Endothelial cell of umbilical vein (primary cell): ENCODE data around the gene KRT82. TPM values are rescaled to one million over a fixed set of nuclear protein-coding genes. Genes with fewer than 3 reads are reported as not detected.
"Not testable (repeated sequence)": the region's sequence is repeated elsewhere in the genome, so short reads cannot be mapped to it uniquely, and the experiment has no call there.

Experiments
- BruUV-seq: library from RNA; stranded (reverse); fragments of 400-500 nt; replicated peaks from 2 replicates; lab custom pipeline; 2021; lab: Mats Ljungman, UMichigan
- CTCF ChIA-PET: fragments of 300-600, 350-600 bp; sonication (Branson Sonifier 250); formaldehyde crosslinking; loops from one replicate; lab custom pipeline; 2021; ENCODE audit warnings: antibody characterized with exemption, inconsistent platforms; lab: Charles Lee
- POLR2A ChIA-PET: fragments of 300-600, 350-600 bp; sonication (Branson Sonifier 250); formaldehyde crosslinking; loops from one replicate; lab custom pipeline; 2021; ENCODE audit warnings: antibody characterized with exemption, inconsistent platforms; lab: Charles Lee
- DNase-seq: peaks from one replicate; pipeline ENCODE4 v3.0.0-alpha.2; 2011; ENCODE audit warnings: low read depth, low spot score
- FAIRE-seq: peaks from 2 replicates; lab custom pipeline; 2011; peaks lifted over from hg19 to GRCh38; lab: Jason Lieb, UNC
- H2AFZ ChIP-seq: 2 replicates; pipeline ENCODE4 v1.6.0; 2012; ENCODE audit warnings: low read depth, low read length, control low read depth, inconsistent platforms
- H3K27ac ChIP-seq: 2 replicates; pipeline ENCODE4 v1.5.1; 2011; ENCODE audit warnings: low read depth, mild to moderate bottlenecking, control low read depth, low read length, moderate library complexity; ENCODE audit not compliant: insufficient read depth
- H3K27me3 ChIP-seq, 2 experiments: 2 replicates each; pipeline versions ENCODE4 v1.6.0 to v1.6.1; 2011; ENCODE audit warnings: low read length in 2 of 2, mixed read lengths in 1 of 2; ENCODE audit not compliant: control insufficient read depth in 2 of 2, insufficient read depth in 2 of 2
- H3K36me3 ChIP-seq, 2 experiments: 2 replicates in 1 of 2; 3 replicates in 1 of 2; pipeline ENCODE4 v1.5.1; 2011; ENCODE audit warnings: low read length in 2 of 2, mild to moderate bottlenecking in 1 of 2, moderate library complexity in 1 of 2; ENCODE audit not compliant: control insufficient read depth in 2 of 2, insufficient read depth in 2 of 2; ENCODE audit errors: extremely low read depth in 1 of 2
- H3K4me1 ChIP-seq: 3 replicates; pipeline ENCODE4 v1.5.1; 2011; ENCODE audit warnings: mild to moderate bottlenecking, low read length; ENCODE audit not compliant: control insufficient read depth, insufficient read depth; ENCODE audit errors: extremely low read depth
- H3K4me2 ChIP-seq: 2 replicates; pipeline ENCODE4 v1.6.1; 2011; ENCODE audit warnings: low read length, control low read depth, mixed read lengths; ENCODE audit not compliant: insufficient read depth
- H3K4me3 ChIP-seq, 3 experiments: fragments of 200-600 bp in 1 of 3; sonication (generic), shearing (Covaris generic) in 1 of 3; replicated peaks in 1 of 3; 2 replicates each; pipeline ENCODE4 v1.5.1; 2011 to 2016; ENCODE audit warnings: control low read depth in 3 of 3, low read length in 3 of 3, mild to moderate bottlenecking in 2 of 3, inconsistent platforms in 1 of 3, low read depth in 1 of 3, moderate library complexity in 1 of 3; ENCODE audit not compliant: insufficient read depth in 1 of 3
- H3K79me2 ChIP-seq: 2 replicates; pipeline ENCODE4 v1.6.0; 2012; ENCODE audit warnings: low read length, inconsistent platforms; ENCODE audit not compliant: control insufficient read depth, insufficient read depth
- H3K9ac ChIP-seq: replicated peaks from 2 replicates; pipeline ENCODE3; 2011; ENCODE audit warnings: low read length, control low read depth; ENCODE audit not compliant: insufficient read depth; ENCODE audit errors: extremely low read depth
- H3K9me1 ChIP-seq: replicated peaks from 3 replicates; pipeline ENCODE4 v1.6.0; 2011; ENCODE audit warnings: mild to moderate bottlenecking, low read length; ENCODE audit not compliant: control insufficient read depth, insufficient read depth; ENCODE audit errors: extremely low read depth
- H3K9me3 ChIP-seq: replicated peaks from 2 replicates; pipeline ENCODE4 v1.5.1; 2012; ENCODE audit warnings: low read length, inconsistent platforms; ENCODE audit not compliant: control insufficient read depth, insufficient read depth
- H4K20me1 ChIP-seq: replicated peaks from 2 replicates; pipeline ENCODE3; 2011; ENCODE audit warnings: mild to moderate bottlenecking, low read length; ENCODE audit not compliant: control insufficient read depth, insufficient read depth; ENCODE audit errors: extremely low read depth
- GATA2 ChIP-seq: IDR thresholded peaks from 2 replicates; pipeline ENCODE4 v1.7.0; 2011; ENCODE audit warnings: low read depth, mild to moderate bottlenecking, moderate library complexity, mixed read lengths, low read length; ENCODE audit not compliant: insufficient read length, insufficient read depth
- JUN ChIP-seq: IDR thresholded peaks from 2 replicates; pipeline ENCODE4 v1.6.1; 2011; ENCODE audit warnings: borderline replicate concordance, low read depth; ENCODE audit not compliant: insufficient read length, insufficient read depth
- MYC ChIP-seq: IDR thresholded peaks from one replicate; pipeline ENCODE4 v1.6.1; 2011; ENCODE audit warnings: mild to moderate bottlenecking, low read depth, low read length
- POLR2A ChIP-seq: IDR thresholded peaks from 2 replicates; pipeline ENCODE4 v1.6.1; 2012; ENCODE audit warnings: low read depth, mild to moderate bottlenecking, control low read depth, low read length
- POLR2AphosphoS5 ChIP-seq: IDR thresholded peaks from 2 replicates; pipeline ENCODE4 v1.6.1; 2012; ENCODE audit warnings: low read depth, mild to moderate bottlenecking, control low read depth, low read length, moderate library complexity; ENCODE audit not compliant: insufficient read depth
- dilution Hi-C: fragments of 300-500 bp; cut with MboI; formaldehyde crosslinking; loops from one replicate; pipeline ENCODE4 v1.15.0; 2019; ENCODE audit warnings: low sequenced_read_pairs; ENCODE audit not compliant: extremely low pct_ligation_motif_present
- intact Hi-C: fragments of 100-400 bp; cut with micrococcal nuclease; formaldehyde crosslinking; loops from one replicate; pipeline ENCODE4 v1.10.0; 2022
- polyA plus RNA-seq, 4 experiments: library from polyadenylated mRNA; depleted of rRNA in 3 of 4; stranded (reverse) in 3 of 4; unstranded in 1 of 4; fragments of >200 nt; gene quantifications; 2 replicates each; pipeline versions ENCODE4 v1.2.1 to v1.2.3, GENCODE V29; 2011 to 2012; ENCODE audit warnings: missing spikeins in 1 of 4
- total RNA-seq: library from RNA; stranded (reverse); gene quantifications from 2 replicates; pipeline ENCODE4 v1.2.3, GENCODE V29; 2021
- TF ChIP-seq, protein P1 (sequence below): IDR thresholded peaks from 2 replicates; pipeline ENCODE4 v1.6.1; 2011; ENCODE audit not compliant: insufficient read depth, insufficient read length
- TF ChIP-seq, protein P2 (sequence below), 2 donors: IDR thresholded peaks; 1 replicate in 1 of 2; 2 replicates in 1 of 2; pipeline ENCODE4 v1.5.1; 2011; ENCODE audit warnings: low read length in 2 of 2, mild to moderate bottlenecking in 2 of 2, moderate library complexity in 2 of 2, control low read depth in 1 of 2, inconsistent platforms in 1 of 2, low read depth in 1 of 2; ENCODE audit not compliant: insufficient read depth in 1 of 2; ENCODE audit errors: extremely low read depth in 1 of 2

KRT82 gene
- total and polyA plus RNA-seq, 2 donors (not counting 3 experiments of a cell fraction or from before 2014, with no cell fraction given) = not detected

GRCh38 chr12:52411815-52412214 lies 5.7 kb upstream of the KRT82 start:
- no peak for DNase-seq
- dilution Hi-C loops = no loop called here
- no peak for TF ChIP-seq POLR2AphosphoS5
- TF ChIP-seq JUN = no peak
- TF ChIP-seq, protein P1, sequence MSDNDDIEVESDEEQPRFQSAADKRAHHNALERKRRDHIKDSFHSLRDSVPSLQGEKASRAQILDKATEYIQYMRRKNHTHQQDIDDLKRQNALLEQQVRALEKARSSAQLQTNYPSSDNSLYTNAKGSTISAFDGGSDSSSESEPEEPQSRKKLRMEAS = no peak
- no peak for TF ChIP-seq GATA2
- no peak for TF ChIP-seq POLR2A
- TF ChIP-seq MYC = no peak
- TF ChIP-seq, protein P2, sequence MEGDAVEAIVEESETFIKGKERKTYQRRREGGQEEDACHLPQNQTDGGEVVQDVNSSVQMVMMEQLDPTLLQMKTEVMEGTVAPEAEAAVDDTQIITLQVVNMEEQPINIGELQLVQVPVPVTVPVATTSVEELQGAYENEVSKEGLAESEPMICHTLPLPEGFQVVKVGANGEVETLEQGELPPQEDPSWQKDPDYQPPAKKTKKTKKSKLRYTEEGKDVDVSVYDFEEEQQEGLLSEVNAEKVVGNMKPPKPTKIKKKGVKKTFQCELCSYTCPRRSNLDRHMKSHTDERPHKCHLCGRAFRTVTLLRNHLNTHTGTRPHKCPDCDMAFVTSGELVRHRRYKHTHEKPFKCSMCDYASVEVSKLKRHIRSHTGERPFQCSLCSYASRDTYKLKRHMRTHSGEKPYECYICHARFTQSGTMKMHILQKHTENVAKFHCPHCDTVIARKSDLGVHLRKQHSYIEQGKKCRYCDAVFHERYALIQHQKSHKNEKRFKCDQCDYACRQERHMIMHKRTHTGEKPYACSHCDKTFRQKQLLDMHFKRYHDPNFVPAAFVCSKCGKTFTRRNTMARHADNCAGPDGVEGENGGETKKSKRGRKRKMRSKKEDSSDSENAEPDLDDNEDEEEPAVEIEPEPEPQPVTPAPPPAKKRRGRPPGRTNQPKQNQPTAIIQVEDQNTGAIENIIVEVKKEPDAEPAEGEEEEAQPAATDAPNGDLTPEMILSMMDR (IDR thresholded peaks at IDR 0.05; ENCODE audit: extremely low read depth in 1 of 2, insufficient read depth in 1 of 2, low read depth in 1 of 2, low read length in 2 of 2) = no peak
- H3K4me1 ChIP-seq = no peaks in the 10 kb centered on the region
- ChIA-PET CTCF (no interaction called here), POLR2A (no interaction called here)
- no peak overlapping the region for H3K4me3 ChIP-seq
- H3K9me1 ChIP-seq = no peaks in the 10 kb centered on the region
- no peaks in the 10 kb centered on the region for H3K9me3 ChIP-seq
- no TSS peak for BruUV-seq
- no peak overlapping the region for H2AFZ ChIP-seq
- intact Hi-C loops = no loop called here
- H3K79me2 ChIP-seq = no peaks in the 10 kb centered on the region
- peaks cover 0 to 2% of the 10 kb centered on the region in 2 experiments for H3K27me3 ChIP-seq
- no peak overlapping the region for H3K4me2 ChIP-seq
- H3K27ac ChIP-seq = no peak overlapping the region
- H3K9ac ChIP-seq = no peak overlapping the region
- H4K20me1 ChIP-seq = no peaks in the 10 kb centered on the region
- H3K36me3 ChIP-seq = no peaks in the 10 kb centered on the region
- no peak for FAIRE-seq

GRCh38 chr12:52410589-52411248 lies 4.6 kb upstream of the KRT82 start:
- POLR2A ChIA-PET, H3K27ac ChIP-seq, H4K20me1 ChIP-seq, H3K4me3 ChIP-seq, H3K79me2 ChIP-seq, FAIRE-seq, H3K9ac ChIP-seq, H3K4me2 ChIP-seq, dilution Hi-C loops, H3K9me3 ChIP-seq, BruUV-seq, intact Hi-C loops, DNase-seq, H3K9me1 ChIP-seq, H3K27me3 ChIP-seq, H3K4me1 ChIP-seq, H3K36me3 ChIP-seq, CTCF ChIA-PET, H2AFZ ChIP-seq: not testable (repeated sequence)
